Measurements from ENCODE around the gene ZNF37A.

DNA sequence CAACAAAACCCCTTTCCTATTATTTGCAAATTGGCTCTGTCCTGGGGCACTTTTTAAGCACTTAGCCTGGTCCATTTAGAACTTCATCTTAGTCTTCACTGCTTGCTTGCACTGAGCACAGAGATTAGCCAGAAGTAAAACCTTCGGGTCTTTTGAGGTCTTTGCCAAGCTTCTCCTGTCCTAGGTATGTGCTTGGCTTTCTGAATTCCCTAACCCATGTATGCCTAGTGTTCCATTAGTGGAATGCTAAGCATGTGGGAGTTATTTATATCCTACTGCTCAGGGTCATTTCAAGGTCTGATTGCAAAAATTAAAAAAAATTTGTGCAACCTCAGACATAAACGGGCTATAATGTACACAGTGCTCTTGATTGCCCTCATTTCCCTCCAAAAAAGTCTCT, 18.0 kb downstream of the ZNF37A start:
- TF ChIP-seq EZH2 (IDR thresholded peaks at IDR 0.05; ENCODE audit: insufficient read depth, poor library complexity, severe bottlenecking), result no peak
- TF ChIP-seq EZH2phosphoT487 (IDR thresholded peaks at IDR 0.05; ENCODE audit: insufficient read depth, low read depth), result no peak

All from GM23248 (cell line).